Ishikawa (cell line): ENCODE measurements around the gene KCNJ1.

Source experiments
- CEBPB ChIP-seq: IDR thresholded peaks from 2 replicates; pipeline ENCODE4 v1.6.1; 2012
- CREB1 ChIP-seq: IDR thresholded peaks from 2 replicates; pipeline ENCODE4 v1.6.1; 2012; ENCODE audit warnings: low read depth
- EGR1 ChIP-seq: IDR thresholded peaks from 2 replicates; pipeline ENCODE4 v1.6.1; 2012
- EP300 ChIP-seq: IDR thresholded peaks from 2 replicates; pipeline ENCODE4 v1.6.1; 2012; ENCODE audit warnings: borderline replicate concordance
- FOXM1 ChIP-seq: IDR thresholded peaks from 2 replicates; pipeline ENCODE4 v1.6.1; 2012; ENCODE audit warnings: low read depth, borderline replicate concordance
- NFIC ChIP-seq: IDR thresholded peaks from 2 replicates; pipeline ENCODE4 v1.6.1; 2012
- RAD21 ChIP-seq: IDR thresholded peaks from 2 replicates; pipeline ENCODE4 v1.6.1; 2012; ENCODE audit warnings: low read depth
- TAF1 ChIP-seq: IDR thresholded peaks from 2 replicates; pipeline ENCODE4 v1.6.1; 2012; ENCODE audit warnings: low read depth, mild to moderate bottlenecking
- TCF12 ChIP-seq: IDR thresholded peaks from 2 replicates; pipeline ENCODE4 v1.6.1; 2012; ENCODE audit warnings: low read depth
- TEAD4 ChIP-seq: IDR thresholded peaks from 2 replicates; pipeline ENCODE4 v1.6.1; 2012
- YY1 ChIP-seq: IDR thresholded peaks from 2 replicates; pipeline ENCODE4 v1.6.1; 2012; ENCODE audit warnings: low read depth
- ZBTB7A ChIP-seq: IDR thresholded peaks from 2 replicates; pipeline ENCODE4 v1.6.1; 2012; ENCODE audit warnings: low read depth
- TF ChIP-seq, protein P1 (sequence below): IDR thresholded peaks from 2 replicates; pipeline ENCODE4 v1.6.1; 2012; ENCODE audit warnings: low read depth, mild to moderate bottlenecking
- TF ChIP-seq, protein P2 (sequence below): IDR thresholded peaks from 2 replicates; pipeline ENCODE4 v1.6.1; 2012
- TF ChIP-seq, protein P3 (sequence below): IDR thresholded peaks from 2 replicates; pipeline ENCODE4 v1.6.1; 2012

KCNJ1 gene

DNA sequence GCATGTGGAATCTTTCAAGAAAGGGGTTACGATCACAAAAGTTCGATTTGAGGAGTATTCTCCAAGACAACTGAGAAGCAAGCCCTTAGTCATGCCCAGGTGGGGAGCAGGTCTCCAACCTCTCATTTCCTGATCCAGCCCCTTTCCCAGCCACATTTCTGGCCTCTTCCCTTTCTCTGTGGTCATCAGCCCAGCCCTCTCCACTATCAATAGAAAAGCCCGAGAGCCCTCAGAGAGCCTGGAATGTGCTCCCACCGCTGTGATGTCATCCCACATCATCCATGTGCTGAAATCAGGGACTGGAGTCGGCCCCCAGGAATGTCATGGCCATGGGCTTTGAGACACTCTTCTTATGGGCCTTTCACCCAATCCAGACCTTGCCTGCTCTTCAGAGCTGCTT is 62.6 kb downstream of the KCNJ1 start:
- no peak for TF ChIP-seq TEAD4
- TF ChIP-seq TCF12 = no peak
- TF ChIP-seq, protein P1, sequence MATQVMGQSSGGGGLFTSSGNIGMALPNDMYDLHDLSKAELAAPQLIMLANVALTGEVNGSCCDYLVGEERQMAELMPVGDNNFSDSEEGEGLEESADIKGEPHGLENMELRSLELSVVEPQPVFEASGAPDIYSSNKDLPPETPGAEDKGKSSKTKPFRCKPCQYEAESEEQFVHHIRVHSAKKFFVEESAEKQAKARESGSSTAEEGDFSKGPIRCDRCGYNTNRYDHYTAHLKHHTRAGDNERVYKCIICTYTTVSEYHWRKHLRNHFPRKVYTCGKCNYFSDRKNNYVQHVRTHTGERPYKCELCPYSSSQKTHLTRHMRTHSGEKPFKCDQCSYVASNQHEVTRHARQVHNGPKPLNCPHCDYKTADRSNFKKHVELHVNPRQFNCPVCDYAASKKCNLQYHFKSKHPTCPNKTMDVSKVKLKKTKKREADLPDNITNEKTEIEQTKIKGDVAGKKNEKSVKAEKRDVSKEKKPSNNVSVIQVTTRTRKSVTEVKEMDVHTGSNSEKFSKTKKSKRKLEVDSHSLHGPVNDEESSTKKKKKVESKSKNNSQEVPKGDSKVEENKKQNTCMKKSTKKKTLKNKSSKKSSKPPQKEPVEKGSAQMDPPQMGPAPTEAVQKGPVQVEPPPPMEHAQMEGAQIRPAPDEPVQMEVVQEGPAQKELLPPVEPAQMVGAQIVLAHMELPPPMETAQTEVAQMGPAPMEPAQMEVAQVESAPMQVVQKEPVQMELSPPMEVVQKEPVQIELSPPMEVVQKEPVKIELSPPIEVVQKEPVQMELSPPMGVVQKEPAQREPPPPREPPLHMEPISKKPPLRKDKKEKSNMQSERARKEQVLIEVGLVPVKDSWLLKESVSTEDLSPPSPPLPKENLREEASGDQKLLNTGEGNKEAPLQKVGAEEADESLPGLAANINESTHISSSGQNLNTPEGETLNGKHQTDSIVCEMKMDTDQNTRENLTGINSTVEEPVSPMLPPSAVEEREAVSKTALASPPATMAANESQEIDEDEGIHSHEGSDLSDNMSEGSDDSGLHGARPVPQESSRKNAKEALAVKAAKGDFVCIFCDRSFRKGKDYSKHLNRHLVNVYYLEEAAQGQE = no peak
- TF ChIP-seq, protein P2, sequence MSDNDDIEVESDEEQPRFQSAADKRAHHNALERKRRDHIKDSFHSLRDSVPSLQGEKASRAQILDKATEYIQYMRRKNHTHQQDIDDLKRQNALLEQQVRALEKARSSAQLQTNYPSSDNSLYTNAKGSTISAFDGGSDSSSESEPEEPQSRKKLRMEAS = no peak
- TF ChIP-seq FOXM1 = no peak
- TF ChIP-seq CEBPB = no peak
- TF ChIP-seq YY1 = no peak
- no peak for TF ChIP-seq EGR1
- no peak for TF ChIP-seq RAD21
- TF ChIP-seq NFIC = no peak
- TF ChIP-seq EP300 = no peak

DNA sequence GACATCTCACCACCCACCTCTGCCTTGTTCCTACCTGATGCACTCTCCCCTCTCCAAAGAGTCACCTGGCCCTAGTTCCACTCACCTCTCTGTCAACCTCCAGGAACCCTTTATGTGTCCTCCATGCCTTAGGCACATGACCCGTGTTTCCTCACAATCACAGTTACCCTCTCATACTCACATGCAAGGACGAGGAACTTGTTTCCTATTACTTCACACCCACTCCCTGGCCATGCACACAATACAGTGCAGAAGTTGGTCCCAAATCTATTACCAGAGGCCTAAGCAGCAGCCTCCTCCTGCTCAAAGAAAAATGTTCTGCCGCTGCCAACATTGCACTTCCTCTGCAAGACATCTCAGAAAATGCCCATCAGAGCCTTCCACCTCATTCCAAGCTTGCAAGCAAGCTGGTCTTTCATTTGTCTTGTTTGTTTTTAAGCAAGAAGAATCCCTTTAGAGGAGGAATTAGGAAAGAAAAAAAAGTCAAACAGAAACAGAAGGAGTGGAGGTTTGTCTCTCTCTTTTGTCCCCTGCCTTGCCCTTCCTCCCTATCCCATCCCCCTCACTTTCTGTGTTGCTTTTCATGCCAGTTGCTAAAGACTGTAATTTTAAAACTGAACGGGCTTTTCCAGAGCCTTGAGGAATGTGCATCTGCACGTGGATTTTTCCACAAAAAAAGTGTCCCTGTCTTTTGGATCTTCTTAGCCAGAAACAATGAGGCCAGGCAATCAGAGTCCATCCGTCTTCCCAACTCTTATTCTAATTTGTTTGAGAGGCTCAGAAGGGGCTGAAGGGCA is 63.4 kb downstream of the KCNJ1 start:
- TF ChIP-seq FOXM1 (no peak), CREB1 (no peak), TEAD4 (no peak), CEBPB (no peak), EGR1 (no peak), NFIC (no peak), ZBTB7A (no peak), TCF12 (no peak), TAF1 (no peak), YY1 (no peak), EP300 (no peak), RAD21 (no peak)
- TF ChIP-seq, protein P2 = no peak
- TF ChIP-seq, protein P1 = no peak
- TF ChIP-seq, protein P3, sequence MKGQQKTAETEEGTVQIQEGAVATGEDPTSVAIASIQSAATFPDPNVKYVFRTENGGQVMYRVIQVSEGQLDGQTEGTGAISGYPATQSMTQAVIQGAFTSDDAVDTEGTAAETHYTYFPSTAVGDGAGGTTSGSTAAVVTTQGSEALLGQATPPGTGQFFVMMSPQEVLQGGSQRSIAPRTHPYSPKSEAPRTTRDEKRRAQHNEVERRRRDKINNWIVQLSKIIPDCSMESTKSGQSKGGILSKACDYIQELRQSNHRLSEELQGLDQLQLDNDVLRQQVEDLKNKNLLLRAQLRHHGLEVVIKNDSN = no peak

DNA sequence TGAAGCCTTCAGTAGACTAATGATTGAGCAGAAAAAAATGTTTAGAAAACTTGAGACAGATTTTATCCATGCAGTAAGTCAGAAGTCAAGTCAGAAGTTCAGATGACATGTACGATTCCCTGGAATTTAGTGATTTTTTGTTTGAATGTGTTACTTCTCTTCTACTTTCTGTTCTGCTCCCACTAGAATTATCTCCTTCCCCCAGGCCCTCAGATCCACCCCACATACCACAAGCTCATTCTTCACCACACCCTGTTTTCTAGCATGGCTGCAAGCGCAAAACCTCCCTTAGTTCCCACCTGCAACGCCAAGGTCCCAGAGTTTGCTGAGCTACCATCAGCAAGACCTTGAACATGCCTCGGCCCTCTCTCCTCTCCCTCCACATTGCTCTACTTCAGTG is 64.1 kb downstream of the KCNJ1 start:
- no peak for TF ChIP-seq FOXM1
- no peak for TF ChIP-seq TCF12
- TF ChIP-seq CREB1 = no peak
- TF ChIP-seq, protein P3 = no peak
- TF ChIP-seq EGR1 = no peak
- TF ChIP-seq RAD21 = no peak
- no peak for TF ChIP-seq NFIC
- TF ChIP-seq TEAD4 = no peak
- no peak for TF ChIP-seq CEBPB
- TF ChIP-seq, protein P1 = no peak
- TF ChIP-seq ZBTB7A = no peak

DNA sequence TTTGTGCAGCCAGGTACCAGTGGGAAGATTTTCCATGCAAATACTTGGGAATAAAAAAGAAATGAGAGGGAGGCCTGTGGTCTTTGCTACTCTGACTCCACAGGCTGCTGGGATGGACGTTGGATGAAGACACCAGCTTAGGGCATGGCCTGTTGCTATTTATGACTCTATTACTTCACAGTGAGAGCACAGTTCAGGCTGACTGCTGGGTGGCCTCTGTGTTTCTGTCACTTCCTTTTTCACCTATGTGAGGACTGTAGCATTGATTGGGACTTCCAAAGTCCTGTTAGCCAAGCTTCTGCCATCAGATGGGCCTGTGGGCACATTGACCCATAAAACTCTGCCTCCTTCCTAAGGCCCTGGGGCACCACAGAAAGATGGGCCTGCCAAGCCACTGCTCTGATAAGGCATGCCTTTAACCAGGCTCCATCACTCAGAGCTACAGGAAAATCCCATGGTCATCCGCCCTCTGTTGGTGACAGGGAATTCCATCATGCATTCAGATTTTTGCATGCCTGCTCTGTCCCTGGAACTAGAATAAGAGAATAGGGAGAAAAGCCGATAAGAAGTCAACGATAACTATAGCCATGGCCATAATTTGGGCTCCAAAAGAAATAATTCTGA is 64.6 kb downstream of the KCNJ1 start:
- TF ChIP-seq ZBTB7A (no peak), TAF1 (no peak), RAD21 (peak; percentile 24; the same call in 1 of the 2 replicates), NFIC (no peak), YY1 (no peak)
- TF ChIP-seq, protein P3 = no peak
- TF ChIP-seq, protein P2 = no peak
- TF ChIP-seq, protein P1 = no peak
